MM.1S (cell line): Measurements from ENCODE around the gene C2orf74.

ENCODE experiments used
- EZH2 ChIP-seq: fragments of 300-600 bp; sonication (generic); optimal IDR thresholded peaks from 2 replicates; pipeline ENCODE3; 2017; ENCODE audit warnings: low read depth, mild to moderate bottlenecking, antibody characterized with exemption, low read length, mixed read lengths
- TF ChIP-seq, protein P1 (sequence below): fragments of 300-600 bp; sonication (generic); IDR thresholded peaks from 2 replicates; pipeline ENCODE4 v1.5.1; 2016; ENCODE audit warnings: antibody characterized with exemption, low read length, mixed read lengths

DNA sequence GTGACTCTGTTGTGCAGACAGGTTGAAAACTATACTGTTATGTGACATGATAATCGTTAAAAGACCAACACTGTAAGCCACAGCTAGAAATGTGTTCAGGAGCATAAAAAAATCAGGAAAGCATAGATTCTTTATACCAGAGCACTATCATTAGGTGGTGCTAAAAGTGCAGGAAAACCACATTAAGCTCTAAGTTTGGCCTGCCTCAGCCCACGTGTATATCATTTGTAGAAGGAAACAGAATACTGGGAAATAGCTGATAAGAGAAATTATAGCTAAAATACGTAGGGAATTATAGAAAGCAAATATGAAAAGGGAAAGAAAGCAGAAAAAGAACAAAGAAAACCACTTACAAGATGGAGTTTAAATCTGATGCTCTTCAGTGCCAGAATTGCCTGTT is 26.5 kb upstream of the C2orf74 start:
- TF ChIP-seq, protein P1, sequence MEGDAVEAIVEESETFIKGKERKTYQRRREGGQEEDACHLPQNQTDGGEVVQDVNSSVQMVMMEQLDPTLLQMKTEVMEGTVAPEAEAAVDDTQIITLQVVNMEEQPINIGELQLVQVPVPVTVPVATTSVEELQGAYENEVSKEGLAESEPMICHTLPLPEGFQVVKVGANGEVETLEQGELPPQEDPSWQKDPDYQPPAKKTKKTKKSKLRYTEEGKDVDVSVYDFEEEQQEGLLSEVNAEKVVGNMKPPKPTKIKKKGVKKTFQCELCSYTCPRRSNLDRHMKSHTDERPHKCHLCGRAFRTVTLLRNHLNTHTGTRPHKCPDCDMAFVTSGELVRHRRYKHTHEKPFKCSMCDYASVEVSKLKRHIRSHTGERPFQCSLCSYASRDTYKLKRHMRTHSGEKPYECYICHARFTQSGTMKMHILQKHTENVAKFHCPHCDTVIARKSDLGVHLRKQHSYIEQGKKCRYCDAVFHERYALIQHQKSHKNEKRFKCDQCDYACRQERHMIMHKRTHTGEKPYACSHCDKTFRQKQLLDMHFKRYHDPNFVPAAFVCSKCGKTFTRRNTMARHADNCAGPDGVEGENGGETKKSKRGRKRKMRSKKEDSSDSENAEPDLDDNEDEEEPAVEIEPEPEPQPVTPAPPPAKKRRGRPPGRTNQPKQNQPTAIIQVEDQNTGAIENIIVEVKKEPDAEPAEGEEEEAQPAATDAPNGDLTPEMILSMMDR, result peak; percentile 25
- no peak for TF ChIP-seq EZH2
